GM12878 (cell line): ENCODE results near the gene DEFB125. TPM values are rescaled to one million over a fixed set of nuclear protein-coding genes. Genes with fewer than 3 reads are reported as not detected.

Experiments used
- ATAC-seq: fragments of 200-7000 bp; cut with Tn5 transposase; 3 replicates; pipeline ENCODE4 v1.9.1; 2020; ENCODE audit warnings: mild to moderate bottlenecking, moderate library complexity
- BruUV-seq: library from RNA; stranded (reverse); fragments of 400-500 nt; replicated peaks from 2 replicates; lab custom pipeline; 2021; lab: Mats Ljungman, UMichigan
- CTCF ChIA-PET: fragments of 300-600 bp; sonication (Branson Sonifier 250); formaldehyde crosslinking; extraction: SDS; loops from one replicate; lab custom pipeline; 2021; ENCODE audit warnings: inconsistent platforms; lab: Yijun Ruan, JAX
- POLR2A ChIA-PET: fragments of 350-600 bp; formaldehyde crosslinking; extraction: SDS; loops from one replicate; lab custom pipeline; 2021; ENCODE audit warnings: inconsistent platforms; lab: Charles Lee
- RAD21 ChIA-PET: fragments of 300-600 bp; sonication (Branson Sonifier 250); formaldehyde crosslinking; loops from one replicate; lab custom pipeline; 2023; ENCODE audit warnings: antibody characterized with exemption; ENCODE audit not compliant: unreplicated experiment; lab: Charles Lee
- SMC1A ChIA-PET: fragments of 300-600 bp; sonication (Branson Sonifier 250); formaldehyde crosslinking; loops from one replicate; lab custom pipeline; 2023; ENCODE audit not compliant: unreplicated experiment, uncharacterized antibody; lab: Charles Lee
- DNase-seq: peaks from one replicate; pipeline ENCODE4 v3.0.0-alpha.2; 2011; ENCODE audit warnings: low read depth, low spot score
- FAIRE-seq: peaks from 3 replicates; lab custom pipeline; 2011; peaks lifted over from hg19 to GRCh38; lab: Jason Lieb, UNC
- H2AFZ ChIP-seq: 2 replicates; pipeline ENCODE4 v1.6.0; 2011; ENCODE audit warnings: low read depth, low read length, control low read depth; ENCODE audit not compliant: control insufficient read depth
- H3K27ac ChIP-seq: 2 replicates; pipeline ENCODE4 v1.5.1; 2011; ENCODE audit warnings: control low read depth; ENCODE audit not compliant: control insufficient read depth, insufficient read depth
- H3K27me3 ChIP-seq, 2 experiments: replicated peaks in 1 of 2; 2 replicates each; pipeline versions ENCODE4 v1.6.0 to v1.6.1; 2011; ENCODE audit warnings: low read length in 1 of 2; ENCODE audit not compliant: control insufficient read depth in 2 of 2, insufficient read depth in 2 of 2
- H3K36me3 ChIP-seq, 2 experiments: 2 replicates each; pipeline ENCODE4 v1.5.1; 2011; ENCODE audit warnings: low read length in 1 of 2; ENCODE audit not compliant: control insufficient read depth in 2 of 2, insufficient read depth in 2 of 2
- H3K4me1 ChIP-seq: 2 replicates; pipeline ENCODE4 v1.6.1; 2011; ENCODE audit warnings: mild to moderate bottlenecking, low read length, moderate library complexity, mixed read lengths; ENCODE audit not compliant: control insufficient read depth, insufficient read depth
- H3K4me2 ChIP-seq: 2 replicates; pipeline ENCODE4 v1.6.0; 2011; ENCODE audit warnings: control low read depth; ENCODE audit not compliant: control insufficient read depth, insufficient read depth
- H3K4me3 ChIP-seq: fragments of 200-600 bp; sonication (generic); 2 replicates; pipeline ENCODE4 v1.5.1; 2016
- H3K79me2 ChIP-seq: 2 replicates; pipeline ENCODE4 v1.6.0; 2011; ENCODE audit warnings: low read length; ENCODE audit not compliant: control insufficient read depth, insufficient read depth
- H3K9ac ChIP-seq: 2 replicates; pipeline ENCODE4 v1.8.0; 2011; ENCODE audit warnings: low read length, control low read depth, mixed read lengths; ENCODE audit not compliant: control insufficient read depth, insufficient read depth
- H3K9me3 ChIP-seq: replicated peaks from 3 replicates; pipeline ENCODE4 v1.5.1; 2011; ENCODE audit warnings: mild to moderate bottlenecking, low read length; ENCODE audit not compliant: control insufficient read depth, insufficient read depth
- H4K20me1 ChIP-seq: 2 replicates; pipeline ENCODE4 v1.6.0; 2011; ENCODE audit not compliant: control insufficient read depth, insufficient read depth
- CBX5 ChIP-seq: sonication (generic); IDR thresholded peaks from 2 replicates; pipeline ENCODE4 v1.6.1; 2016; ENCODE audit warnings: low read depth, moderate library complexity, mild to moderate bottlenecking, inconsistent platforms
- CHD4 ChIP-seq: fragments of 200-600 bp; sonication (generic); IDR thresholded peaks from 2 replicates; pipeline ENCODE4 v1.6.1; 2016; ENCODE audit warnings: mild to moderate bottlenecking
- EGR1 ChIP-seq, 2 experiments: IDR thresholded peaks; 1 replicate in 1 of 2; 2 replicates in 1 of 2; pipeline ENCODE4 v1.6.1; 2011 to 2012; ENCODE audit warnings: low read depth in 2 of 2, low read length in 2 of 2, borderline replicate concordance in 1 of 2, mild to moderate bottlenecking in 1 of 2, moderate library complexity in 1 of 2
- ELK1 ChIP-seq: IDR thresholded peaks from 2 replicates; pipeline ENCODE4 v1.6.1; 2012; ENCODE audit warnings: low read depth, low read length, improper control_type of control experiment
- EP300 ChIP-seq, 2 experiments: fragments of 150-350 bp in 1 of 2; IDR thresholded peaks; 2 replicates each; pipeline ENCODE4 v1.6.1; 2011 to 2012; ENCODE audit warnings: low read depth in 2 of 2, low read length in 2 of 2, borderline replicate concordance in 1 of 2, improper control_type of control experiment in 1 of 2, inconsistent platforms in 1 of 2; ENCODE audit not compliant: control insufficient read depth in 1 of 2
- FOXK2 ChIP-seq: fragments of 450-650 bp; IDR thresholded peaks from 2 replicates; pipeline ENCODE4 v1.6.1; 2017; ENCODE audit warnings: mild to moderate bottlenecking, moderate library complexity
- GABPA ChIP-seq: IDR thresholded peaks from 2 replicates; pipeline ENCODE4 v1.6.1; 2014; ENCODE audit warnings: antibody characterized with exemption, low read depth, mild to moderate bottlenecking, inconsistent platforms
- JUND ChIP-seq: IDR thresholded peaks from 2 replicates; pipeline ENCODE4 v1.6.1; 2012; ENCODE audit warnings: low read depth, mild to moderate bottlenecking, low read length, improper control_type of control experiment, moderate library complexity
- KAT2A ChIP-seq: conservative IDR thresholded peaks from 2 replicates; pipeline ENCODE4 v1.6.1; 2011; ENCODE audit warnings: low read depth, low read length; ENCODE audit not compliant: control insufficient read depth
- MEF2B ChIP-seq: fragments of 450-650 bp; IDR thresholded peaks from 2 replicates; pipeline ENCODE4 v1.6.1; 2018; ENCODE audit warnings: mild to moderate bottlenecking, moderate library complexity; ENCODE audit not compliant: partially characterized antibody, poor library complexity, severe bottlenecking
- PBX3 ChIP-seq: IDR thresholded peaks from 2 replicates; pipeline ENCODE4 v1.6.1; 2011; ENCODE audit warnings: mild to moderate bottlenecking, low read depth, low read length, moderate library complexity; ENCODE audit not compliant: insufficient replicate concordance
- SIX5 ChIP-seq: IDR thresholded peaks from 2 replicates; pipeline ENCODE4 v1.6.1; 2011; ENCODE audit warnings: mild to moderate bottlenecking, low read depth, low read length, moderate library complexity; ENCODE audit not compliant: severe bottlenecking
- SPI1 ChIP-seq: IDR thresholded peaks from 2 replicates; pipeline ENCODE4 v1.6.1; 2011; ENCODE audit warnings: low read depth, mild to moderate bottlenecking, low read length, moderate library complexity, borderline replicate concordance; ENCODE audit not compliant: insufficient read depth
- ZNF274 ChIP-seq: IDR thresholded peaks from one replicate; pipeline ENCODE4 v1.8.0; 2011; ENCODE audit not compliant: insufficient read length, insufficient read depth
- in situ Hi-C: fragments of 300-500 bp; cut with MboI; formaldehyde crosslinking; loops from 9 replicates; pipeline ENCODE4 v1.14.3; 2018; ENCODE audit warnings: mixed read lengths
- intact Hi-C: fragments of 100-400 bp; cut with micrococcal nuclease; formaldehyde crosslinking; loops from one replicate; pipeline ENCODE4 v1.14.2; 2022; ENCODE audit not compliant: unreplicated experiment
- polyA plus RNA-seq, 11 experiments: library from polyadenylated mRNA; depleted of rRNA in 4 of 11; unstranded in 6 of 11; stranded (reverse) in 5 of 11; fragments of >200 nt; fragmentation: Nextera tagmentation in 4 of 11; fragmentation: Illumina TruSeq in 1 of 11; extraction: Ambion mirVana in 4 of 11; extraction: Trizol in 1 of 11; gene quantifications; 1 replicate in 1 of 11; 2 replicates in 10 of 11; pipeline versions ENCODE4 v1.2.1 to v1.2.3, GENCODE V29; 2011 to 2016; ENCODE audit warnings: inconsistent platforms in 2 of 11, missing spikeins in 2 of 11, low read depth in 1 of 11
- total RNA-seq, 4 experiments: library from RNA; depleted of rRNA in 3 of 4; stranded (reverse); fragments of >200 nt in 3 of 4; fragmentation: Illumina TruSeq in 1 of 4; extraction: Trizol in 1 of 4; gene quantifications; 2 replicates each; pipeline versions ENCODE4 v1.2.1 to v1.2.3, GENCODE V29; 2013 to 2021
- TF ChIP-seq, protein P1 (sequence below): fragments of 450-650 bp; IDR thresholded peaks from 2 replicates; pipeline ENCODE4 v1.6.1; 2014; ENCODE audit warnings: mild to moderate bottlenecking

The DEFB125 gene
- total and polyA plus RNA-seq, 10 of the 15 experiments (the other 5 are each of a cell fraction or from before 2014, with no cell fraction given), result not detected

DNA sequence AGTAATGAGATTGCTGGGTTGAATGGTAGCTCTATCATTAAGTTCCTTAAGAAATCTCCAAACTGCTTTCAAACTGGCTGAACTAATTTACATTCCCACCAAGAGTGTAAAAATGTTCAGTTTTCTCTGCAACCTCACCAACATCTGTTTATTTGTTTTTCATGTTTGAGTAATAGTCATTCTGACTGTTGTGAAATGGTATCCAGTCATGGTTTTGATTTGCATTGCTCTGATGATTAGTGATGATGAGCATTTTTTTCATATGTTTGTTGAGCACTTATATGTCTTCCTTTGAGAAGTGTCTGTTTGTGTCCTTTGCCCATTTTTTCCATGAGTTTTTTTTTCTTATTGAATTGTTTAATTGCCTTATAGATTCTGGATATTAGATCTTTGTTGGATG lies 24.9 kb downstream of the DEFB125 start:
- H3K4me2 ChIP-seq, result no peak overlapping the region
- SMC1A ChIA-PET, result no interaction called here
- no peak overlapping the region for H3K27ac ChIP-seq
- no peaks in the 10 kb centered on the region; the same call in 2 of the 3 replicates for H3K9me3 ChIP-seq
- DNase-seq (no peak), ATAC-seq (no peak), FAIRE-seq (no peak)
- no peaks in the 10 kb centered on the region for H3K79me2 ChIP-seq
- no peak overlapping the region for H2AFZ ChIP-seq
- no peak overlapping the region for H3K9ac ChIP-seq
- no peaks in the 10 kb centered on the region for H4K20me1 ChIP-seq
- H3K4me1 ChIP-seq, result no peaks in the 10 kb centered on the region
- intact Hi-C loops (no loop called here), in situ Hi-C loops (no loop called here)
- 0 out of 4 replicates have a peak, but pooled peaks cover 0 to 2% of the 10 kb centered on the region in 2 experiments for H3K27me3 ChIP-seq
- H3K36me3 ChIP-seq, result no peaks in the 10 kb centered on the region
- POLR2A ChIA-PET, result no interaction called here
- CTCF ChIA-PET, result no interaction called here
- TF ChIP-seq JUND, result no peak
- TF ChIP-seq, protein P1, sequence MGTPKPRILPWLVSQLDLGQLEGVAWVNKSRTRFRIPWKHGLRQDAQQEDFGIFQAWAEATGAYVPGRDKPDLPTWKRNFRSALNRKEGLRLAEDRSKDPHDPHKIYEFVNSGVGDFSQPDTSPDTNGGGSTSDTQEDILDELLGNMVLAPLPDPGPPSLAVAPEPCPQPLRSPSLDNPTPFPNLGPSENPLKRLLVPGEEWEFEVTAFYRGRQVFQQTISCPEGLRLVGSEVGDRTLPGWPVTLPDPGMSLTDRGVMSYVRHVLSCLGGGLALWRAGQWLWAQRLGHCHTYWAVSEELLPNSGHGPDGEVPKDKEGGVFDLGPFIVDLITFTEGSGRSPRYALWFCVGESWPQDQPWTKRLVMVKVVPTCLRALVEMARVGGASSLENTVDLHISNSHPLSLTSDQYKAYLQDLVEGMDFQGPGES, result no peak
- TF ChIP-seq KAT2A, result no peak
- no peak for TF ChIP-seq ZNF274
- no peak for TF ChIP-seq FOXK2
- no peak for TF ChIP-seq GABPA
- no peak for TF ChIP-seq SIX5
- TF ChIP-seq CHD4, result no peak
- no peak for TF ChIP-seq ELK1
- TF ChIP-seq MEF2B, result no peak
- no peak for TF ChIP-seq SPI1
- TF ChIP-seq PBX3, result no peak
- no peak for TF ChIP-seq EGR1 (IDR thresholded peaks at IDR 0.05; ENCODE audit: borderline replicate concordance in 1 of 2, low read depth in 2 of 2, low read length in 2 of 2)
- TF ChIP-seq EP300 (IDR thresholded peaks at IDR 0.05; ENCODE audit: borderline replicate concordance in 1 of 2, control insufficient read depth in 1 of 2, low read depth in 2 of 2, low read length in 2 of 2), result no peak
- TF ChIP-seq CBX5, result no peak
- RAD21 ChIA-PET, result no interaction called here
- no TSS peak for BruUV-seq
- H3K4me3 ChIP-seq, result no peak overlapping the region
